WTC11 (cell line): ENCODE measurements around the gene TCP11L2. TPM values are rescaled to one million over a fixed set of nuclear protein-coding genes. Genes with fewer than 3 reads are reported as not detected.

ENCODE experiments used
- ATAC-seq: fragments of 200-7000 bp; cut with Tn5 transposase; 2 replicates; pipeline ENCODE4 v1.10.0; 2021; ENCODE audit warnings: mild to moderate bottlenecking, moderate library complexity
- CTCF ChIA-PET: fragments of 300-600 bp; sonication (Branson Sonifier 250); formaldehyde crosslinking; loops from one replicate; lab custom pipeline; 2021; ENCODE audit warnings: antibody characterized with exemption; lab: Charles Lee
- POLR2A ChIA-PET: fragments of 350-600 bp; sonication (Branson Sonifier 250); formaldehyde crosslinking; loops from one replicate; lab custom pipeline; 2021; ENCODE audit warnings: antibody characterized with exemption; lab: Charles Lee
- DNase-seq: peaks from one replicate; pipeline ENCODE4 v3.0.0; 2021; ENCODE audit warnings: low spot score
- H3K27ac Mint-ChIP-seq: 2 replicates; pipeline ENCODE4 v1.8.0; 2021; ENCODE audit warnings: mixed read lengths
- H3K27me3 Mint-ChIP-seq: 2 replicates; pipeline ENCODE4 v1.8.0; 2021; ENCODE audit warnings: low read depth, mild to moderate bottlenecking, moderate library complexity, mixed read lengths
- H3K36me3 Mint-ChIP-seq: 2 replicates; pipeline ENCODE4 v1.8.0; 2021; ENCODE audit warnings: mixed read lengths
- H3K4me1 Mint-ChIP-seq: 2 replicates; pipeline ENCODE4 v1.8.0; 2022; ENCODE audit warnings: mixed read lengths
- H3K4me3 Mint-ChIP-seq: 2 replicates; pipeline ENCODE4 v1.8.0; 2021; ENCODE audit warnings: mild to moderate bottlenecking, moderate library complexity, mixed read lengths
- H3K9me3 Mint-ChIP-seq: 2 replicates; pipeline ENCODE4 v1.8.0; 2021; ENCODE audit warnings: mixed read lengths
- EMX1 ChIP-seq: fragments of 250-450 bp; sonication (Bioruptor Pico); IDR thresholded peaks from 2 replicates; pipeline ENCODE4 v1.8.0; 2021; ENCODE audit warnings: mild to moderate bottlenecking
- ESRRA ChIP-seq: sonication (generic); formaldehyde crosslinking; IDR thresholded peaks from 2 replicates; pipeline ENCODE4 v1.8.1; 2022; ENCODE audit warnings: mild to moderate bottlenecking, missing genetic modification reagents, borderline replicate concordance
- FOXP4 ChIP-seq: sonication (generic); formaldehyde crosslinking; IDR thresholded peaks from 2 replicates; pipeline ENCODE4 v1.8.0; 2022; ENCODE audit warnings: mild to moderate bottlenecking, missing genetic modification reagents
- GTF2I ChIP-seq: fragments of 250-450 bp; sonication (Bioruptor Pico); conservative IDR thresholded peaks from 2 replicates; pipeline ENCODE4 v1.4.0; 2021; ENCODE audit warnings: mild to moderate bottlenecking
- HMGA2 ChIP-seq: fragments of 250-450 bp; sonication (Bioruptor Pico); IDR thresholded peaks from 2 replicates; pipeline ENCODE4 v1.4.0; 2021; ENCODE audit warnings: mild to moderate bottlenecking, moderate library complexity
- JAZF1 ChIP-seq: fragments of 250-450 bp; sonication (Bioruptor Pico); IDR thresholded peaks from 2 replicates; pipeline ENCODE4 v1.9.0; 2021; ENCODE audit warnings: moderate library complexity, mild to moderate bottlenecking, inconsistent platforms
- SMAD3 ChIP-seq: sonication (generic); formaldehyde crosslinking; IDR thresholded peaks from 2 replicates; pipeline ENCODE4 v1.8.0; 2022; ENCODE audit warnings: missing genetic modification reagents, mild to moderate bottlenecking, borderline replicate concordance
- TP53 ChIP-seq: sonication (generic); formaldehyde crosslinking; IDR thresholded peaks from 2 replicates; pipeline ENCODE4 v1.8.1; 2023; ENCODE audit warnings: mild to moderate bottlenecking, missing genetic modification reagents
- ZNF121 ChIP-seq: sonication (generic); formaldehyde crosslinking; IDR thresholded peaks from 2 replicates; pipeline ENCODE4 v1.8.0; 2023; ENCODE audit warnings: missing genetic modification reagents
- total RNA-seq: library from RNA; stranded (reverse); gene quantifications from 3 replicates; pipeline ENCODE4 v1.2.3, GENCODE V29; 2021
- TF ChIP-seq, protein P1 (sequence below): sonication (generic); formaldehyde crosslinking; IDR thresholded peaks from 2 replicates; pipeline ENCODE4 v1.8.0; 2023; ENCODE audit warnings: missing genetic modification reagents, mild to moderate bottlenecking, borderline replicate concordance
- TF ChIP-seq, protein P2 (sequence below): fragments of 250-450 bp; sonication (Bioruptor Pico); IDR thresholded peaks from 2 replicates; pipeline ENCODE4 v2.1.2; 2022; ENCODE audit warnings: mild to moderate bottlenecking, moderate library complexity

TCP11L2 gene
- total RNA-seq, 1 experiment from 2014 or later = 12.3 TPM

GRCh38 chr12:106392759-106393158 lies 90.2 kb downstream of the TCP11L2 start:
- no peak for ATAC-seq
- H3K27ac Mint-ChIP-seq = no peak overlapping the region
- POLR2A ChIA-PET = no interaction called here

More at GRCh38 chr12:106392759-106393158, 90.2 kb downstream of the TCP11L2 start:
- Mint-ChIP-seq H3K27me3 (peaks cover 1% of the 10 kb centered on the region; the same call in 1 of the 2 replicates), H3K36me3 (peaks cover 40% of the 10 kb centered on the region), H3K4me3 (no peak overlapping the region), H3K9me3 (peaks cover 19% of the 10 kb centered on the region), H3K4me1 (peaks cover 10% of the 10 kb centered on the region)
- no peak for TF ChIP-seq ESRRA (CRISPR knock-in tag)
- no peak for TF ChIP-seq JAZF1
- no peak for TF ChIP-seq TP53 (CRISPR knock-in tag)
- no peak for TF ChIP-seq EMX1 (CRISPR knock-in tag)
- TF ChIP-seq GTF2I (CRISPR knock-in tag) = no peak
- TF ChIP-seq SMAD3 (CRISPR knock-in tag) = no peak
- TF ChIP-seq, protein P1, sequence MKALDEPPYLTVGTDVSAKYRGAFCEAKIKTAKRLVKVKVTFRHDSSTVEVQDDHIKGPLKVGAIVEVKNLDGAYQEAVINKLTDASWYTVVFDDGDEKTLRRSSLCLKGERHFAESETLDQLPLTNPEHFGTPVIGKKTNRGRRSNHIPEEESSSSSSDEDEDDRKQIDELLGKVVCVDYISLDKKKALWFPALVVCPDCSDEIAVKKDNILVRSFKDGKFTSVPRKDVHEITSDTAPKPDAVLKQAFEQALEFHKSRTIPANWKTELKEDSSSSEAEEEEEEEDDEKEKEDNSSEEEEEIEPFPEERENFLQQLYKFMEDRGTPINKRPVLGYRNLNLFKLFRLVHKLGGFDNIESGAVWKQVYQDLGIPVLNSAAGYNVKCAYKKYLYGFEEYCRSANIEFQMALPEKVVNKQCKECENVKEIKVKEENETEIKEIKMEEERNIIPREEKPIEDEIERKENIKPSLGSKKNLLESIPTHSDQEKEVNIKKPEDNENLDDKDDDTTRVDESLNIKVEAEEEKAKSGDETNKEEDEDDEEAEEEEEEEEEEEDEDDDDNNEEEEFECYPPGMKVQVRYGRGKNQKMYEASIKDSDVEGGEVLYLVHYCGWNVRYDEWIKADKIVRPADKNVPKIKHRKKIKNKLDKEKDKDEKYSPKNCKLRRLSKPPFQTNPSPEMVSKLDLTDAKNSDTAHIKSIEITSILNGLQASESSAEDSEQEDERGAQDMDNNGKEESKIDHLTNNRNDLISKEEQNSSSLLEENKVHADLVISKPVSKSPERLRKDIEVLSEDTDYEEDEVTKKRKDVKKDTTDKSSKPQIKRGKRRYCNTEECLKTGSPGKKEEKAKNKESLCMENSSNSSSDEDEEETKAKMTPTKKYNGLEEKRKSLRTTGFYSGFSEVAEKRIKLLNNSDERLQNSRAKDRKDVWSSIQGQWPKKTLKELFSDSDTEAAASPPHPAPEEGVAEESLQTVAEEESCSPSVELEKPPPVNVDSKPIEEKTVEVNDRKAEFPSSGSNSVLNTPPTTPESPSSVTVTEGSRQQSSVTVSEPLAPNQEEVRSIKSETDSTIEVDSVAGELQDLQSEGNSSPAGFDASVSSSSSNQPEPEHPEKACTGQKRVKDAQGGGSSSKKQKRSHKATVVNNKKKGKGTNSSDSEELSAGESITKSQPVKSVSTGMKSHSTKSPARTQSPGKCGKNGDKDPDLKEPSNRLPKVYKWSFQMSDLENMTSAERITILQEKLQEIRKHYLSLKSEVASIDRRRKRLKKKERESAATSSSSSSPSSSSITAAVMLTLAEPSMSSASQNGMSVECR (CRISPR knock-in tag) = no peak
- TF ChIP-seq FOXP4 (CRISPR knock-in tag) = no peak
- TF ChIP-seq ZNF121 (CRISPR knock-in tag) = no peak
- TF ChIP-seq HMGA2 = no peak
- TF ChIP-seq, protein P2, sequence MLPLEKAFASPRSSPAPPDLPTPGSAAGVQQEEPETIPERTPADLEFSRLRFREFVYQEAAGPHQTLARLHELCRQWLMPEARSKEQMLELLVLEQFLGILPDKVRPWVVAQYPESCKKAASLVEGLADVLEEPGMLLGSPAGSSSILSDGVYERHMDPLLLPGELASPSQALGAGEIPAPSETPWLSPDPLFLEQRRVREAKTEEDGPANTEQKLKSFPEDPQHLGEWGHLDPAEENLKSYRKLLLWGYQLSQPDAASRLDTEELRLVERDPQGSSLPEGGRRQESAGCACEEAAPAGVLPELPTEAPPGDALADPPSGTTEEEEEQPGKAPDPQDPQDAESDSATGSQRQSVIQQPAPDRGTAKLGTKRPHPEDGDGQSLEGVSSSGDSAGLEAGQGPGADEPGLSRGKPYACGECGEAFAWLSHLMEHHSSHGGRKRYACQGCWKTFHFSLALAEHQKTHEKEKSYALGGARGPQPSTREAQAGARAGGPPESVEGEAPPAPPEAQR (CRISPR knock-in tag) = no peak
- CTCF ChIA-PET = interaction anchor here (0.9 to 1.0 kb wide), 2 partner anchors 526 to 527 kb away, joined by 3 read pairs; no protein-coding TSS in a partner anchor
- no peak for DNase-seq

Other genes with a start within 250 kb of the TCP11L2 start
- gene NUAK1, start 163.8 kb upstream of the TCP11L2 start, total RNA-seq = 10.3 to 15.9 TPM (median 12.3 TPM) in 3 replicates
- 67.2 to 69.6 TPM (median 67.8 TPM) in 3 replicates for gene CKAP4, start 54.7 kb upstream of the TCP11L2 start, total RNA-seq
- 9.0 to 10.2 TPM (median 9.4 TPM) in 3 replicates for gene POLR3B, start 55.0 kb downstream of the TCP11L2 start, total RNA-seq